ENCODE measurements around the gene SHC4. TPM values are rescaled to one million over a fixed set of nuclear protein-coding genes. Genes with fewer than 3 reads are reported as not detected.
A peak's percentile ranks its signal among the peaks of the same experiment; 100 is the strongest.
"Not testable (repeated sequence)": the region's sequence is repeated elsewhere in the genome, so short reads cannot be mapped to it uniquely, and the experiment has no call there.

SHC4 gene
- polyA plus RNA-seq, 4 donors, result 2.8 to 5.8 (median 3.7) TPM

GRCh38 chr15:48855501-48856440 lies 107.9 kb downstream of the SHC4 start:
- DNase-seq (ENCODE audit: low read depth in 4 of 4, low spot score in 3 of 4), result peak in 3 of 4 donors; percentile 36 to 50 (median 37)

GRCh38 chr15:48854434-48854833 lies 109.3 kb downstream of the SHC4 start:
- not testable (repeated sequence) for DNase-seq (ENCODE audit: low read depth in 4 of 4, low spot score in 3 of 4)

GRCh38 chr15:48851956-48852355 lies 111.8 kb downstream of the SHC4 start:
- no peak for DNase-seq (ENCODE audit: low read depth in 4 of 4, low spot score in 3 of 4)

GRCh38 chr15:48850648-48851047 lies 113.1 kb downstream of the SHC4 start:
- no peak for DNase-seq (ENCODE audit: low read depth in 4 of 4, low spot score in 3 of 4)

- no peak for DNase-seq (ENCODE audit: low read depth in 4 of 4, low spot score in 3 of 4)
Measured at GRCh38 chr15:48845123-48845522, 118.6 kb downstream of the SHC4 start.

- DNase-seq (ENCODE audit: low read depth in 4 of 4, low spot score in 3 of 4), result no peak
Measured at GRCh38 chr15:48842501-48842900, 121.2 kb downstream of the SHC4 start.

GRCh38 chr15:48834756-48835155 lies 129.0 kb downstream of the SHC4 start:
- no peak for DNase-seq (ENCODE audit: low read depth in 4 of 4, low spot score in 3 of 4)

- DNase-seq (ENCODE audit: low read depth in 4 of 4, low spot score in 3 of 4), result no peak
Measured at GRCh38 chr15:48833526-48834239, 130.0 kb downstream of the SHC4 start.

GRCh38 chr15:48832648-48833047 lies 131.1 kb downstream of the SHC4 start:
- DNase-seq (ENCODE audit: low read depth in 4 of 4, low spot score in 3 of 4), result no peak

GRCh38 chr15:48828906-48829305 lies 134.8 kb downstream of the SHC4 start:
- DNase-seq (ENCODE audit: low read depth in 4 of 4, low spot score in 3 of 4), result no peak

- DNase-seq (ENCODE audit: low read depth in 4 of 4, low spot score in 3 of 4), result no peak
Measured at GRCh38 chr15:48828471-48828870, 135.2 kb downstream of the SHC4 start.

- no peak for DNase-seq (ENCODE audit: low read depth in 4 of 4, low spot score in 3 of 4)
Measured at GRCh38 chr15:48825075-48825474, 138.6 kb downstream of the SHC4 start.

GRCh38 chr15:48823706-48824105 lies 140.0 kb downstream of the SHC4 start:
- no peak for DNase-seq (ENCODE audit: low read depth in 4 of 4, low spot score in 3 of 4)

- no peak for DNase-seq (ENCODE audit: low read depth in 4 of 4, low spot score in 3 of 4)
Measured at GRCh38 chr15:48823237-48823636, 140.5 kb downstream of the SHC4 start.

- DNase-seq (ENCODE audit: low read depth in 4 of 4, low spot score in 3 of 4), result no peak
Measured at GRCh38 chr15:48814286-48814685, 149.4 kb downstream of the SHC4 start.

GRCh38 chr15:48811325-48811958 lies 152.3 kb downstream of the SHC4 start:
- peak in 1 of 4 donors; percentile 14 for DNase-seq (ENCODE audit: low read depth in 4 of 4, low spot score in 3 of 4)

GRCh38 chr15:48810414-48811324 lies 153.1 kb downstream of the SHC4 start, which contains the start of gene CEP152:
TSS of gene CEP152 (minus strand) at chr15:48811069. CDS start at chr15:48805649, 5,420 bp downstream.
- DNase-seq (ENCODE audit: low read depth in 4 of 4, low spot score in 3 of 4), result peak; percentile 96 to 98 (median 97)

- DNase-seq (ENCODE audit: low read depth in 4 of 4, low spot score in 3 of 4), result no peak
Measured at GRCh38 chr15:48806151-48806550, 157.6 kb downstream of the SHC4 start.

GRCh38 chr15:48805591-48805990 lies 158.1 kb downstream of the SHC4 start:
- DNase-seq (ENCODE audit: low read depth in 4 of 4, low spot score in 3 of 4), result no peak

- DNase-seq (ENCODE audit: low read depth in 4 of 4, low spot score in 3 of 4), result no peak
Measured at GRCh38 chr15:48803877-48804276, 159.8 kb downstream of the SHC4 start.
